ENCODE data around the gene ATP11C. TPM values are rescaled to one million over a fixed set of nuclear protein-coding genes. Genes with fewer than 3 reads are reported as not detected.

Gene ATP11C
- total RNA-seq, 5 donors from 2014 or later (not counting 1 experiment from before 2014, with no cell fraction given): 18.4 to 27.1 (median 23.1) TPM

GRCh38 chrX:139883984-139884383 is 48.9 kb downstream of the ATP11C start:
- no peak overlapping the region for H3K4me3 ChIP-seq (ENCODE audit: control insufficient read depth in 1 of 2, extremely low read depth in 1 of 2, low read length in 1 of 2)
- no peaks in the 10 kb centered on the region for H3K9me3 Mint-ChIP-seq
- ATAC-seq (replicated peaks in 1 of 4) (no peak), DNase-seq (no peak)
- no peaks in the 10 kb centered on the region for H3K4me1 ChIP-seq (ENCODE audit: control insufficient read depth in 1 of 2, extremely low read depth in 1 of 2, insufficient read depth in 2 of 2, low read length in 2 of 2)
- H3K36me3 Mint-ChIP-seq: peaks cover 20% of the 10 kb centered on the region
- CTCF ChIA-PET: no interaction called here
- no peak overlapping the region for H3K27ac ChIP-seq (ENCODE audit: low read length)
- H3K9me3 ChIP-seq: no peaks in the 10 kb centered on the region
- POLR2A ChIA-PET: no interaction called here
- no CpG with 5 or more reads among the region's 1 CpG for WGBS (ENCODE audit: insufficient coverage)
- H3K27ac Mint-ChIP-seq: no peak overlapping the region
- H3K27me3 Mint-ChIP-seq: peaks cover 0 to 7% of the 10 kb centered on the region in 2 donors
- H3K4me3 Mint-ChIP-seq: no peak overlapping the region
- H3K36me3 ChIP-seq (ENCODE audit: control insufficient read depth in 2 of 2, extremely low read depth in 1 of 2, insufficient read depth in 1 of 2, low read length in 1 of 2): no peaks in the 10 kb centered on the region
- peaks cover 0 to 28% (median 13%) of the 10 kb centered on the region in 3 donors for H3K4me1 Mint-ChIP-seq
- no peaks in the 10 kb centered on the region for H3K27me3 ChIP-seq (replicated peaks in 1 of 2; ENCODE audit: control insufficient read depth in 2 of 2, extremely low read depth in 1 of 2, insufficient read depth in 2 of 2, low read length in 1 of 2)

GRCh38 chrX:139882299-139882698 is 50.6 kb downstream of the ATP11C start:
- ATAC-seq (replicated peaks in 1 of 4) (no peak), DNase-seq (no peak)
- Mint-ChIP-seq H3K4me3 (no peak overlapping the region), H3K27ac (no peak overlapping the region), H3K36me3 (peaks cover 21% of the 10 kb centered on the region), H3K27me3 (peaks cover 0 to 9% of the 10 kb centered on the region in 2 donors), H3K4me1 (peaks cover 0 to 34% (median 13%) of the 10 kb centered on the region in 3 donors), H3K9me3 (no peaks in the 10 kb centered on the region)
- H3K4me3 ChIP-seq (ENCODE audit: control insufficient read depth in 1 of 2, extremely low read depth in 1 of 2, low read length in 1 of 2): no peak overlapping the region
- H3K9me3 ChIP-seq: no peaks in the 10 kb centered on the region
- H3K27me3 ChIP-seq (replicated peaks in 1 of 2; ENCODE audit: control insufficient read depth in 2 of 2, extremely low read depth in 1 of 2, insufficient read depth in 2 of 2, low read length in 1 of 2): no peaks in the 10 kb centered on the region
- no peaks in the 10 kb centered on the region for H3K36me3 ChIP-seq (ENCODE audit: control insufficient read depth in 2 of 2, extremely low read depth in 1 of 2, insufficient read depth in 1 of 2, low read length in 1 of 2)
- 80% methylated on average over 1 of the region's 2 CpGs for WGBS (ENCODE audit: insufficient coverage)
- H3K27ac ChIP-seq (ENCODE audit: low read length): no peak overlapping the region
- POLR2A ChIA-PET: no interaction called here
- H3K4me1 ChIP-seq (ENCODE audit: control insufficient read depth in 1 of 2, extremely low read depth in 1 of 2, insufficient read depth in 2 of 2, low read length in 2 of 2): no peaks in the 10 kb centered on the region
- CTCF ChIA-PET: interaction anchor here in 1 of 2 donors (0.6 kb wide), 1 partner anchor 84 kb away, joined by 5 read pairs; no protein-coding TSS in a partner anchor

- H3K27me3 ChIP-seq (replicated peaks in 1 of 2; ENCODE audit: control insufficient read depth in 2 of 2, extremely low read depth in 1 of 2, insufficient read depth in 2 of 2, low read length in 1 of 2): no peaks in the 10 kb centered on the region
- peaks cover 24% of the 10 kb centered on the region for H3K36me3 Mint-ChIP-seq
- H3K9me3 ChIP-seq: no peaks in the 10 kb centered on the region
- H3K36me3 ChIP-seq (ENCODE audit: control insufficient read depth in 2 of 2, extremely low read depth in 1 of 2, insufficient read depth in 1 of 2, low read length in 1 of 2): no peaks in the 10 kb centered on the region
- no peak overlapping the region for H3K27ac ChIP-seq (ENCODE audit: low read length)
- no peak for ATAC-seq (replicated peaks in 1 of 4)
- peaks cover 0 to 9% of the 10 kb centered on the region in 2 donors for H3K27me3 Mint-ChIP-seq
- H3K4me3 Mint-ChIP-seq: no peak overlapping the region
- WGBS (ENCODE audit: insufficient coverage): no CpG with 5 or more reads among the region's 1 CpG
- no peak for DNase-seq
- H3K4me3 ChIP-seq (ENCODE audit: control insufficient read depth in 1 of 2, extremely low read depth in 1 of 2, low read length in 1 of 2): no peak overlapping the region
- no peaks in the 10 kb centered on the region for H3K9me3 Mint-ChIP-seq
- no peaks in the 10 kb centered on the region for H3K4me1 ChIP-seq (ENCODE audit: control insufficient read depth in 1 of 2, extremely low read depth in 1 of 2, insufficient read depth in 2 of 2, low read length in 2 of 2)
- no peak overlapping the region for H3K27ac Mint-ChIP-seq
- CTCF ChIA-PET: interaction anchor here in 1 of 2 donors (0.6 kb wide), 1 partner anchor 85 kb away, joined by 5 read pairs; no protein-coding TSS in a partner anchor
- POLR2A ChIA-PET: no interaction called here
- H3K4me1 Mint-ChIP-seq: peaks cover 0 to 37% (median 15%) of the 10 kb centered on the region in 3 donors
Measured at GRCh38 chrX:139881572-139881971, 51.3 kb downstream of the ATP11C start.

- H3K9me3 Mint-ChIP-seq: no peaks in the 10 kb centered on the region
- H3K4me3 Mint-ChIP-seq: no peak overlapping the region
- Histone ChIP-seq H3K4me1 (ENCODE audit: control insufficient read depth in 1 of 2, extremely low read depth in 1 of 2, insufficient read depth in 2 of 2, low read length in 2 of 2) (no peaks in the 10 kb centered on the region), H3K4me3 (ENCODE audit: control insufficient read depth in 1 of 2, extremely low read depth in 1 of 2, low read length in 1 of 2) (no peak overlapping the region), H3K9me3 (no peaks in the 10 kb centered on the region), H3K27me3 (replicated peaks in 1 of 2; ENCODE audit: control insufficient read depth in 2 of 2, extremely low read depth in 1 of 2, insufficient read depth in 2 of 2, low read length in 1 of 2) (no peaks in the 10 kb centered on the region), H3K36me3 (ENCODE audit: control insufficient read depth in 2 of 2, extremely low read depth in 1 of 2, insufficient read depth in 1 of 2, low read length in 1 of 2) (no peaks in the 10 kb centered on the region), H3K27ac (ENCODE audit: low read length) (no peak overlapping the region)
- CTCF ChIA-PET: interaction anchor here in 1 of 2 donors (0.7 kb wide), 1 partner anchor 66 kb away, joined by 3 read pairs; no protein-coding TSS in a partner anchor
- WGBS (ENCODE audit: insufficient coverage): no CpG with 5 or more reads among the region's 4 CpGs
- H3K36me3 Mint-ChIP-seq: peaks cover 24% of the 10 kb centered on the region
- DNase-seq (no peak), ATAC-seq (replicated peaks in 1 of 4) (no peak)
- peaks cover 0 to 9% of the 10 kb centered on the region in 2 donors for H3K27me3 Mint-ChIP-seq
- POLR2A ChIA-PET: no interaction called here
- peaks cover 0 to 37% (median 15%) of the 10 kb centered on the region in 3 donors for H3K4me1 Mint-ChIP-seq
- no peak overlapping the region for H3K27ac Mint-ChIP-seq
Measured at GRCh38 chrX:139881130-139881529, 51.7 kb downstream of the ATP11C start.

GRCh38 chrX:139877710-139878414 is 55.0 kb downstream of the ATP11C start:
- Histone ChIP-seq H3K4me3 (ENCODE audit: control insufficient read depth in 1 of 2, extremely low read depth in 1 of 2, low read length in 1 of 2) (no peak overlapping the region), H3K27me3 (replicated peaks in 1 of 2; ENCODE audit: control insufficient read depth in 2 of 2, extremely low read depth in 1 of 2, insufficient read depth in 2 of 2, low read length in 1 of 2) (no peaks in the 10 kb centered on the region), H3K36me3 (ENCODE audit: control insufficient read depth in 2 of 2, extremely low read depth in 1 of 2, insufficient read depth in 1 of 2, low read length in 1 of 2) (no peaks in the 10 kb centered on the region), H3K27ac (ENCODE audit: low read length) (no peak overlapping the region), H3K4me1 (ENCODE audit: control insufficient read depth in 1 of 2, extremely low read depth in 1 of 2, insufficient read depth in 2 of 2, low read length in 2 of 2) (no peaks in the 10 kb centered on the region), H3K9me3 (no peaks in the 10 kb centered on the region)
- peaks cover 18% of the 10 kb centered on the region for H3K36me3 Mint-ChIP-seq
- peaks cover 0 to 9% of the 10 kb centered on the region in 2 donors for H3K27me3 Mint-ChIP-seq
- ChIA-PET POLR2A (no interaction called here), CTCF (no interaction called here)
- H3K27ac Mint-ChIP-seq: no peak overlapping the region
- no peak overlapping the region for H3K4me3 Mint-ChIP-seq
- peaks cover 0 to 22% (median 9%) of the 10 kb centered on the region in 3 donors for H3K4me1 Mint-ChIP-seq
- no CpG with 5 or more reads among the region's 11 CpGs for WGBS (ENCODE audit: insufficient coverage)
- ATAC-seq (replicated peaks in 1 of 4) (no peak), DNase-seq (no peak)
- H3K9me3 Mint-ChIP-seq: no peaks in the 10 kb centered on the region

DNA sequence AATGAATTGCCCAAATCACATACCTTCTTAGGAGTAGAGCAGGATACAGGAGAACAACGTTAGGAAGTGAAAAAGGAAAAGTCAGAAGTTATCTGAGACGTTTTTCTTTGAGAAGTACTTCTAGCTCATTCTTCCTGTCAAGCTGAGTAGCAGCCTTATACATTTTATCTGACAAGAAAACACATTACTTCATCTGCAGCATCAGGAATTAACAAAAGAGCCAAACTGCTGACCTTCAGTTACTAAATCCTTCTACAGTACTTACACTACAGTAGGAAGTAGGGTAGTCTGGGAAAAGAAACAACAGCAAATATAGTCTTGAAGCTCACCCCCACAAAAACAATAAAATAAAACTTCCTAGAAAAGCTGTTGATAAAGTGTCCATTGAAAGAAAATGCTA is 57.0 kb downstream of the ATP11C start:
- Mint-ChIP-seq H3K4me1 (peaks cover 0 to 12% (median 6%) of the 10 kb centered on the region in 3 donors), H3K27me3 (peaks cover 0 to 9% of the 10 kb centered on the region in 2 donors), H3K4me3 (no peak overlapping the region), H3K36me3 (peaks cover 16% of the 10 kb centered on the region), H3K27ac (no peak overlapping the region), H3K9me3 (no peaks in the 10 kb centered on the region)
- H3K4me1 ChIP-seq (ENCODE audit: control insufficient read depth in 1 of 2, extremely low read depth in 1 of 2, insufficient read depth in 2 of 2, low read length in 2 of 2): no peaks in the 10 kb centered on the region
- H3K4me3 ChIP-seq (ENCODE audit: control insufficient read depth in 1 of 2, extremely low read depth in 1 of 2, low read length in 1 of 2): no peak overlapping the region
- DNase-seq: no peak
- CTCF ChIA-PET: no interaction called here
- H3K27me3 ChIP-seq (replicated peaks in 1 of 2; ENCODE audit: control insufficient read depth in 2 of 2, extremely low read depth in 1 of 2, insufficient read depth in 2 of 2, low read length in 1 of 2): no peaks in the 10 kb centered on the region
- H3K36me3 ChIP-seq (ENCODE audit: control insufficient read depth in 2 of 2, extremely low read depth in 1 of 2, insufficient read depth in 1 of 2, low read length in 1 of 2): no peaks in the 10 kb centered on the region
- no peak overlapping the region for H3K27ac ChIP-seq (ENCODE audit: low read length)
- no peaks in the 10 kb centered on the region for H3K9me3 ChIP-seq
- no CpG with 5 or more reads among the region's 2 CpGs for WGBS (ENCODE audit: insufficient coverage)
- POLR2A ChIA-PET: no interaction called here
- ATAC-seq (replicated peaks in 1 of 4): no peak

Measured in T-cell (primary cell).